ENCODE data around the gene NME7. TPM values are rescaled to one million over a fixed set of nuclear protein-coding genes. Genes with fewer than 3 reads are reported as not detected.

The NME7 gene
- total RNA-seq, 1 experiment from 2014 or later, result 13.2 TPM

GRCh38 chr1:169085911-169086310 is 281.7 kb downstream of the NME7 start:
- no peak overlapping the region for H3T11ph ChIP-seq (ENCODE audit: low read length)
- H3K4ac ChIP-seq (ENCODE audit: low read depth, low read length), result no peak overlapping the region
- H3K14ac ChIP-seq (ENCODE audit: insufficient read depth, low read length), result no peak overlapping the region
- Mint-ChIP-seq H3K4me1 (peaks cover 8 to 14% of the 10 kb centered on the region in 2 experiments), H3K27me3 (ENCODE audit: low read depth) (no peaks in the 10 kb centered on the region; the same call in 1 of the 2 replicates), H3K36me3 (ENCODE audit: insufficient read depth in 1 of 3, low read depth in 3 of 3) (no peaks in the 10 kb centered on the region), H3K27ac (no peak overlapping the region), H3K4me3 (no peak overlapping the region), H3K9me3 (no peaks in the 10 kb centered on the region)
- no peak overlapping the region for H3K4me2 ChIP-seq (ENCODE audit: insufficient read depth, insufficient read length, low read length)
- H3K27ac ChIP-seq (ENCODE audit: insufficient read length, low read depth, low read length), result no peak overlapping the region
- no peaks in the 10 kb centered on the region for H3K9me3 ChIP-seq (ENCODE audit: control insufficient read depth, low read depth, low read length)
- no peak overlapping the region for H2AFZ ChIP-seq (ENCODE audit: low read length)
- no peaks in the 10 kb centered on the region for H3K79me2 ChIP-seq (ENCODE audit: insufficient read depth, low read length)
- no peaks in the 10 kb centered on the region for H3K79me1 ChIP-seq (ENCODE audit: insufficient read depth, low read depth, low read length, poor library complexity, severe bottlenecking)
- no peaks in the 10 kb centered on the region for H3K27me3 ChIP-seq (ENCODE audit: insufficient read depth, low read length)
- no peak for DNase-seq
- no peak overlapping the region for H2BK5ac ChIP-seq (ENCODE audit: insufficient read length, low read length)
- H3K9ac ChIP-seq (ENCODE audit: extremely low read depth, insufficient read length, low read length), result no peak overlapping the region
- no peak overlapping the region for H3K56ac ChIP-seq (ENCODE audit: insufficient read length, low read depth, low read length)
- H3K23ac ChIP-seq (ENCODE audit: insufficient read length, low read depth, low read length), result no peak overlapping the region
- WGBS (ENCODE audit: extremely low coverage, insufficient read length, low lambda C conversion rate), result no CpG with 5 or more reads among the region's 2 CpGs
- H2BK20ac ChIP-seq (ENCODE audit: low read depth, low read length, poor library complexity, severe bottlenecking), result no peak overlapping the region
- H3K18ac ChIP-seq (ENCODE audit: insufficient read length, low read depth, low read length), result no peak overlapping the region
- H2BK15ac ChIP-seq (ENCODE audit: low read depth, low read length), result no peak overlapping the region
- H3K23me2 ChIP-seq (ENCODE audit: insufficient read length, low read depth, low read length, poor library complexity, severe bottlenecking), result no peaks in the 10 kb centered on the region
- no peak overlapping the region for H2BK120ac ChIP-seq (ENCODE audit: low read depth, low read length, poor library complexity, severe bottlenecking)
- H2AK5ac ChIP-seq (ENCODE audit: insufficient read length, low read length), result no peak overlapping the region
- H4K91ac ChIP-seq (ENCODE audit: insufficient read length, low read depth, low read length), result no peak overlapping the region
- TF ChIP-seq CTCF (conservative IDR thresholded peaks at IDR 0.05), result no peak
- no peaks in the 10 kb centered on the region for H3K4me1 ChIP-seq (ENCODE audit: insufficient read depth, low read length)
- no peak overlapping the region for H4K5ac ChIP-seq (ENCODE audit: insufficient read length, low read depth, low read length)
- no peaks in the 10 kb centered on the region for H4K20me1 ChIP-seq (ENCODE audit: control insufficient read depth, insufficient read depth, insufficient read length)
- no peak overlapping the region for H4K8ac ChIP-seq (replicated peaks; ENCODE audit: insufficient read length, low read depth, low read length)
- no peak overlapping the region for H2BK12ac ChIP-seq (ENCODE audit: insufficient read length, low read depth, low read length)

Other genes with a start within 250 kb of the NME7 start
- 14.3 and 15.5 TPM in 2 replicates for gene BLZF1, start 398 bp upstream of the NME7 start, total RNA-seq (2021)
- gene CCDC181, start 59.7 kb upstream of the NME7 start, total RNA-seq (2021), result 2.9 TPM in 2 replicates
- gene SLC19A2, start 118.1 kb upstream of the NME7 start, total RNA-seq (2021), result 12.4 and 12.8 TPM in 2 replicates
- 0.04 TPM in 2 replicates for gene F5, start 218.7 kb upstream of the NME7 start, total RNA-seq (2021)

Data from H9 (cell line).